Measurements from ENCODE around the gene AUTS2.

AUTS2 gene

DNA sequence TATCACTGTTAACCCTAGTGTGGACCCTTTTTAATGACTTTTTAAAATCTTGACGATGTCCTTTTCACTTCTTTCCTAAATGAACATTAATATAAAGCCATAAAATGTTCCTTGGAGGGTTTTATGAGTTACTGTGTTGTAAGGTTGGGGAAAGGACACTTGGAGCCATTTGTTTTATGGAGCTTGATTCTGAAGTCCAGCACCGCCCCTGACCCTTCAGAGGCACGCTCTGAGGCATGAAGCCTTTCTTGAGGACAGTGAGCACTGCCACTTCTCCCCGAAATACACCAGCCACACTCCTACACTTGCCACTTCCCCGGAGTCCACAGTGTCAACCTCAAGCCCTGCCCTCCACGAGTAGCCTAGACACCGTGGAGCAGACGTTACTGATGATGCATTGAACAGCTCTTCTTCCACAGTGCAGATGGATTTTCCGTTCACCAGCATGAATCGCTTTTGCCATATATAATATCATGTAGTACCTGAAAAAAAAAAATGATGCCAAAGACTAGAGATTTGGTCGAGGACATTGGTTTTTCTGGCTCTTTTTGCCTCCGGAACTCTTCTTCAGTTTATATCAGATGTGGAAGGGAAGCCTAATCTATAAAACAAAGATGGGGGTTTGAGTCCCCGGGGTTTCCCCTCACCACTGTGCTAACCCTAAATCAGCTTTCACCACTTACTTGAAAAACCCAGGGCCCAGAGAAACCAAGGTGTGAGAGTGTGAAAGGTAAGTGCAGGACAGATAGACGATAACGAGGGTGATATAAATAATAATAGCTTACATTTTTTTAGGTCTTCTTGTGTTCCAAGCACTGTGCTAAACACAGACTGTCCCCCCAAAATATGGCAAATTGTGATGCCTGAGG is 881.1 kb downstream of the AUTS2 start:
- Mint-ChIP-seq H3K27ac (no peak overlapping the region), H3K36me3 (ENCODE audit: low read depth) (no peaks in the 10 kb centered on the region), H3K27me3 (no peaks in the 10 kb centered on the region), H3K4me1 (no peaks in the 10 kb centered on the region), H3K4me3 (no peak overlapping the region), H3K9me3 (peaks cover 1% of the 10 kb centered on the region)
- ATAC-seq = no peak
- DNase-seq = no peak

DNA sequence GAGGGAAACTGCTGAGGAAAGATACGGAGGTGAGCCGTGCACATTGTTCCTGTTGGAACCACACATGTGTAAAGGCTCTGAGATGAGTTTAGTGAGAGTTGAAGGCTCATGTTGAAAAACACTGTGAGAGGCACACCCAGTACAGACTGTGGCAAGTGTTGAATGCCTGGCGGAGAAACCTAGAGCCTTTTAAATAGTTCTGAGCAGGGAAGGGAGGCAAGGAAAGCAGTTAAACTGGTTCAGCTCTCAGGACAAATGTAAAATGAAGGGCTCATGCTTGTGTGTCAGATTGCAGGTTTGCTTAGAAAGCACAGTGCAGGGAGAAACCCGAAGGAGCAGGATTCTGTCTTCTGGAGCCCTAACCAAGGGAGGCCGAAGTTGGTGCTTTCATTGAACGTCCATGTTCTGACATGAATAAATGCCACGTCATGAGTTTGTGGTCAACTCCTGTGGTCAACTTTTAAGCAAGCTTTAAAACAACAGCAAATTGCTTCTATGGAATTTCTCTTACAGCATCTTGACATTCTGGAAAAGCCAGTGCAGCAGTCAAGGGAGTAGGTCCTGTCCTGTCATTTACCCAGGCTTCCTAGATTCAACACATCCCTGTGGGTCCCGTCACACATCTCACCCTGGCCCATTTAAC is 882.8 kb downstream of the AUTS2 start:
- DNase-seq (no peak), ATAC-seq (no peak)
- H3K4me3 Mint-ChIP-seq = no peak overlapping the region
- peaks cover 5% of the 10 kb centered on the region for H3K9me3 Mint-ChIP-seq
- H3K27me3 Mint-ChIP-seq = no peaks in the 10 kb centered on the region
- no peaks in the 10 kb centered on the region for H3K4me1 Mint-ChIP-seq
- H3K36me3 Mint-ChIP-seq (ENCODE audit: low read depth) = no peaks in the 10 kb centered on the region
- no peak overlapping the region for H3K27ac Mint-ChIP-seq

DNA sequence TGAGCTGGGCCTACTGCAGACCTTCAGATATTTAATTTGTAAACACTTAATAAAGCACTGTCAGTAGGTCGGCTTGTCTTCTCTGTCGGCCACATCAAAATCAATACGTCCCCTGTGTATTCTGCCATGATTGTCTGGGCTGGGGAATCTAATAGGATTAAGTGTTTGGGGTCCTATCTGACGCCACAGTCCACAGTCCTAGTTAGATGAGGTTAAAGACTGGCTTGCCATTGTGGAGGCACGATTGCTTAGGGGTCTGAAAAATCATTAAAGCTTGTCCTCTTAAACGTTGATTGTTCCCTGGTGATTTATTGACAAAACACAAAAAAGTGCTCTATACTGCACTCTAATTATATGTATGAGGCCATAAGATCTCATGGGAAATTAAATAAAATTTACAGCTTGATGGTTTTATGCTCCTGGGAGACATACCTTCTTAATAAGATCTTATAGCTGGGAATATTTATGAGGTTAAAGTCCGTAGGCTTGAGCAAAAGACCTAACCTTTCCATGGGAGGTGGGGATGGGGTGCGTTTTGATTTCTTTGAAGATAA is 883.4 kb downstream of the AUTS2 start:
- no peak for DNase-seq
- no peaks in the 10 kb centered on the region for H3K27me3 Mint-ChIP-seq
- no peaks in the 10 kb centered on the region for H3K4me1 Mint-ChIP-seq
- H3K36me3 Mint-ChIP-seq (ENCODE audit: low read depth) = no peaks in the 10 kb centered on the region
- H3K9me3 Mint-ChIP-seq = peaks cover 5% of the 10 kb centered on the region
- no peak overlapping the region for H3K4me3 Mint-ChIP-seq
- ATAC-seq = no peak
- H3K27ac Mint-ChIP-seq = no peak overlapping the region

DNA sequence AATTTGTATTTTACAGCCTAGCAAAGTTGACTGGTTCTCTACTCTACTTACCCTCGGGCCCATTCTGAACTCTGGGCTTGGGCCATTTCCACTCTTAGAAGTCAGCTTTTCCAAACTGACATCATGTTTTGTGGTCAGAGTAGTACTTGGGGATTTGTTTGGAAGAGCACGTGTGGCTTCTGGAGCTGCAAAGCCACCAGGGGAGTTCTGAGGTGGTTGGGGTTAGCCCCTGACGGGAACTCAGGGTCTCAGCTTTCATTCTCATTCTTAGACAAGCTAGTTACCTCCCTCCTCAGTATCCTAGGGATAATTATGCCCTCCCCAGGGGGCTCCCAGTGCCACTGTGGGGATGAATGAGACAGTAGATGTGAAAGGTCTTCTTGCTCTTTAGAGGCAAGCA is 886.0 kb downstream of the AUTS2 start:
- Mint-ChIP-seq H3K4me3 (no peak overlapping the region), H3K9me3 (peaks cover 5% of the 10 kb centered on the region), H3K27me3 (no peaks in the 10 kb centered on the region), H3K4me1 (no peaks in the 10 kb centered on the region), H3K36me3 (ENCODE audit: low read depth) (no peaks in the 10 kb centered on the region), H3K27ac (no peak overlapping the region)
- ATAC-seq (no peak), DNase-seq (no peak)

- no peaks in the 10 kb centered on the region for H3K36me3 Mint-ChIP-seq (ENCODE audit: low read depth)
- no peak overlapping the region for H3K27ac Mint-ChIP-seq
- no peak overlapping the region for H3K4me3 Mint-ChIP-seq
- H3K9me3 Mint-ChIP-seq = peaks cover 5% of the 10 kb centered on the region
- H3K27me3 Mint-ChIP-seq = no peaks in the 10 kb centered on the region
- DNase-seq (no peak), ATAC-seq (no peak)
- H3K4me1 Mint-ChIP-seq = no peaks in the 10 kb centered on the region
Observed at GRCh38 chr7:70486977-70487376, 888.7 kb downstream of the AUTS2 start.

DNA sequence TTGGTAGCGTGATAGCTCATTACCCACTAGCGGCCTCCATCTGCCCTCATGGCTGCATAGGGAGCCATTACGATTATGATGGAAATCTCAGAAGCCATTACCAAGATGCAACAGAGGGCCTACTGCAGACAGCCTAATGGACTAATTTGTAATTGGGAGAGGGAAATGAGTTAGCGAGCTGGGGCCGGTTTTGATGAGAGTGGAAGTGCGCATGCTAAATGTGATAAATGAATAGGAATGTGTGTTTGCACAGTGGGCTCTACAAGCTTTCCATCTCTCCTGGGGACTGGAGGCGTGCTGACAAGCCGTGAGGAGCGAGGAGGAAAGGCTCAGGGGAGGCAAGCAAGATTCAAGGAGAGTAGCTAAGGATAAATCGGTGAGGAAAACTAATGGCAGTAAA is 889.2 kb downstream of the AUTS2 start:
- H3K36me3 Mint-ChIP-seq (ENCODE audit: low read depth) = no peaks in the 10 kb centered on the region
- H3K27me3 Mint-ChIP-seq = no peaks in the 10 kb centered on the region
- DNase-seq = no peak
- H3K27ac Mint-ChIP-seq = no peak overlapping the region
- ATAC-seq = no peak
- no peak overlapping the region for H3K4me3 Mint-ChIP-seq
- no peaks in the 10 kb centered on the region for H3K4me1 Mint-ChIP-seq
- peaks cover 5% of the 10 kb centered on the region for H3K9me3 Mint-ChIP-seq

GRCh38 chr7:70487886-70488285 is 889.6 kb downstream of the AUTS2 start:
- H3K4me3 Mint-ChIP-seq = no peak overlapping the region
- no peaks in the 10 kb centered on the region for H3K4me1 Mint-ChIP-seq
- H3K27ac Mint-ChIP-seq = no peak overlapping the region
- ATAC-seq (no peak), DNase-seq (no peak)
- peaks cover 5% of the 10 kb centered on the region for H3K9me3 Mint-ChIP-seq
- no peaks in the 10 kb centered on the region for H3K36me3 Mint-ChIP-seq (ENCODE audit: low read depth)
- H3K27me3 Mint-ChIP-seq = no peaks in the 10 kb centered on the region

DNA sequence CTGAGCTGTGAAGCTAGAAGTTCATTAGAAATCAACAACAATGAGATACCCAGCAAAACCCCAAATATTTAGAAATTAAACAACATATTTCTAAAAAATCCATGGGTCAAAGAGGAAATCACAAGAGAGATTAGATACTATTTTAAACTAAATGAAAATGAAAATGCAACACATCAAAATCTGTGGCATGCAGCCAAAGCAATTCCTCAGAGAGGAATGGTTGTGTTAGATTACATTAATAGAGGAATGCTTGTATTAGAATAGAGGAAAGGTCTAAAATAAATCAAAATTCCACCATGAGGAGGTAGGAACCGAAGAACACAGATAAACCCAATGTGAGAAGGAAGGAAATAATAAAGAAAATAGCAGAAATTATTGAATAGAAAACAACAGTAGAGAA is 891.5 kb downstream of the AUTS2 start:
- H3K4me1 Mint-ChIP-seq = no peaks in the 10 kb centered on the region
- peaks cover under 1% of the 10 kb centered on the region for H3K9me3 Mint-ChIP-seq
- no peaks in the 10 kb centered on the region for H3K27me3 Mint-ChIP-seq
- H3K36me3 Mint-ChIP-seq (ENCODE audit: low read depth) = no peaks in the 10 kb centered on the region
- no peak for ATAC-seq
- no peak for DNase-seq
- no peak overlapping the region for H3K27ac Mint-ChIP-seq
- no peak overlapping the region for H3K4me3 Mint-ChIP-seq

DNA sequence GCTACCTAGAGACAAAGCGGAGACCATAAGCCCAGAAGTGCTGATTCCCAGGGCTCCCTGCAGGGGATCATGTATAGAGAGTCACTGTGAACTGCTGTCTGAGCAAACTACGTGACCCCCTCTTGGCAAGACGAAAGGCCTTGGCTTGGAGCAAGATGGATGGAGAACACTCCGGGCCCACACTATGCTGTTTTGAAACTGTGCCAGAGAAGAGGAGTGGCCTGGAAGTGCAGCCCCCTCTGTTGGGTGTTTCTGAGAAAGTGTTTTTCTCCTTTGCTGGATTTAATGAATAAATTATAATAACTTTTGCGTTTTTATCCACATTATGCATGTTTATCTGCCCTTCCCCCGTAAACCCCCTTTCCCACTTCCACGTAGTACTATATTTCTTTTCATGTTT is 894.4 kb downstream of the AUTS2 start:
- ATAC-seq (no peak), DNase-seq (no peak)
- Mint-ChIP-seq H3K4me1 (no peaks in the 10 kb centered on the region), H3K27ac (no peak overlapping the region), H3K4me3 (no peak overlapping the region), H3K27me3 (no peaks in the 10 kb centered on the region), H3K36me3 (ENCODE audit: low read depth) (no peaks in the 10 kb centered on the region), H3K9me3 (no peaks in the 10 kb centered on the region)

DNA sequence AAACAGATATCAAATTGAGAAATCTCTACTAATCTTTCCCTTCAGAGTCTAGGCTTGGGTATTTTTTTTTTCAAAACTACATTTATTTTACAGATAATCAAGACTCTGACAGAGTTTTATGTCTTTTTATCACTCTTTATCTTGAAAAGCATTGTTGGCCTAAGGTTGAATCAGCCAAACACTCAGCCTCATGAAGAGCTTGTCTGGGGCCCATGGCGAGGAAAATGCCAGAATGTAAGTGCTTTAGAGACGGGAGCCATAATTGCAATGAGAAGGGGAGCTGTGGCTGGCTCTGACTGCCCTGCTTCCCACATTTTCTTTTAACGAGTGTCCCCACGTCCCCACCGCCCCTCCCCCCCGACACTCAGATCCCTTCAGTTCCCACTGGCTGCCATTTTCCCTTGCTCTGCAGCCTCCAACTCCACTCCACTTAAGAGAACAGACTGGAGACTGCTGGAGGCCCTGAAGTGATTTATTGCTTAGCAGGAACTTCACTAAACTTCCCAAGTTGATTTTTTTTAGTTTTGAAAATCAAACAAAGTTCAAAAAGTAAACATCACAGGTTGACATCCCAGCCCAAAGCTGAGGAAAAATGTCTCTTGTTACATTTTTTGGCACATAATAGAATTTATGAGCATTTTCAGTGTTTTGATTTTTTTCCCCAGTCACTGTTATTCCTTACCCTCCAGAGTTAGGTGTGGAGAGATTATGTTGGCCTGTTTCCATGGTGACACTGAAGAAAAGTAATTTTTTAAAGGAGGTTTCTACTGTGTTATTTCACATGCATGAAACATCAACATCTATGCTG is 896.2 kb downstream of the AUTS2 start:
- no peak overlapping the region for H3K4me3 Mint-ChIP-seq
- no peak for ATAC-seq

DNA sequence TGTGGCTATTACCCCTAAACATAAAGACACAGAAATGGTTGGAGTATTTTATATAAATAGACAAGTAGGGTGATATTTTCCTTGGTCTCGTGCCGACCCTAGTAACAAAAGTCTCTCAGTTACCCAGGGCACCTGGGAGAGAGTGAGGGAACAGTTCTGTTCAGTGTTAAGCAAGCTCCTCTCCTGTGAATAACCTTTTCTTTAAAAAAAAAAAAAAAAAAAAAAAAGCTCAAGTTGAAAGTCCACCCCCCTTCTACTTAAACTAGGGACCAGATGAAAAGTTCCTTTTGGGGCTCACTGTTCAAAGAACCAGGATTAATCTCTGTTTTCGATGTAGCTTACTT is 896.7 kb downstream of the AUTS2 start:
- no peak overlapping the region for H3K27ac Mint-ChIP-seq
- H3K9me3 Mint-ChIP-seq = no peaks in the 10 kb centered on the region
- H3K36me3 Mint-ChIP-seq (ENCODE audit: low read depth) = no peaks in the 10 kb centered on the region
- H3K27me3 Mint-ChIP-seq = no peaks in the 10 kb centered on the region
- no peak for DNase-seq
- no peak for ATAC-seq
- no peak overlapping the region for H3K4me3 Mint-ChIP-seq
- H3K4me1 Mint-ChIP-seq = no peaks in the 10 kb centered on the region

More for the DNA sequence above, 896.2 kb downstream of the AUTS2 start:
- no peak for DNase-seq
- no peak overlapping the region for H3K27ac Mint-ChIP-seq
- no peaks in the 10 kb centered on the region for H3K4me1 Mint-ChIP-seq
- no peaks in the 10 kb centered on the region for H3K36me3 Mint-ChIP-seq (ENCODE audit: low read depth)
- no peaks in the 10 kb centered on the region for H3K27me3 Mint-ChIP-seq
- no peaks in the 10 kb centered on the region for H3K9me3 Mint-ChIP-seq

DNA sequence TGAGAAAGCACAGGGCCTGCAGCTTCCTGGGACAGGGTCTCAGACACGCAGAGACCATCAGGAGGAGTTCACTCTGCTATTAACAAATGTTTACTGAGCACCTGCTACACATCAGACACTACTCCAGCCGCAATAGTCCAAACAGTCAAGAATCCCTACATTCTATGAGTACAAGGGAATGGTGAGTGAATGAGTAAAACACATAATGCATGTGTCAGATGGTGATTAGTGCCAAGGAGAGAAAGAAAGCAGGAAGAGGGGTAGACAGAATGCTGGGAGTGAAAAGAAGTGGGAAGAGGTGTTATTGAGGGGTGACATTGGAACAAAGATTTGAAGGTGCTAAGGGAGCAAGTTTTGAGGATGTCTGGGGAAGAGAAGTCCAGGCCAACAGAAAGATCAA is 899.5 kb downstream of the AUTS2 start:
- Mint-ChIP-seq H3K27me3 (no peaks in the 10 kb centered on the region), H3K4me1 (no peaks in the 10 kb centered on the region), H3K27ac (no peak overlapping the region), H3K36me3 (ENCODE audit: low read depth) (no peaks in the 10 kb centered on the region), H3K4me3 (no peak overlapping the region), H3K9me3 (no peaks in the 10 kb centered on the region)
- DNase-seq (no peak), ATAC-seq (no peak)

DNA sequence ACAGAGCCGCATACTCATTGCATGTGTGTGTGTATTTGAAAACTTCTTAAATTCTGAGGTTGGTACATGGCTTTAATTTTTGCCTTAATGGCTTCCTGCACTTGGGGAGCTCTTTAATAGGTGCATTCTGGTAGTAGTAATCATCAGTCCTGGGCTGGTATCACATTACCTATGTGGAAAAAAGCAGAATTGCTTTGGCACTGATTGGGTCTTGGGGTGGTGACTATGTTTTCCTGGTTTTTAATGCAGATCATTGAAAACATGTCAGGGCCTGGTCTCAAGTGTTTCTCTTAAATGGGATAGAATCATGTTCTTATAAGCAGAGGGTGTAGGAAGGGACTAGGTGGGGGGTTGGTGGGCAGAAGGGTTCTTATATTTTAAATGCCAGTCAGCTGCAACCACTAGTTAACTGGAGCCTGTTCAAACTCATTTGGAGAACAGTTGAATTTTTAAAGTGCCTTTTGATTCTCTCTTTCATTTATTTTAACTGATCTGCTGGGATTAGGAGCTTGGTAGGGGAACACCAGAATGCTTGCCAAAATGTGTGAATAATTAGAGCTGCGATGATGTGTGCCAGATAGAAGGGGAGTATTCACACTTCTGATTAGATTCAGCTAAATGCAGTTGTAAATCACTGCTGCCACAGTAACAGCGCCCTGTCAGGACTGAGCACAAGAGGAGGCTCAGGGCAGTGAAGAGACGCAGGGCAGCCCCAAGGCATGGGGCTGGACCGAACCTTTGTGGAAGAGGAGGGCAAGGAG is 900.1 kb downstream of the AUTS2 start:
- no peak for ATAC-seq
- Mint-ChIP-seq H3K4me1 (no peaks in the 10 kb centered on the region), H3K27ac (no peak overlapping the region), H3K36me3 (ENCODE audit: low read depth) (no peaks in the 10 kb centered on the region), H3K27me3 (no peaks in the 10 kb centered on the region), H3K4me3 (no peak overlapping the region), H3K9me3 (no peaks in the 10 kb centered on the region)
- DNase-seq = no peak

DNA sequence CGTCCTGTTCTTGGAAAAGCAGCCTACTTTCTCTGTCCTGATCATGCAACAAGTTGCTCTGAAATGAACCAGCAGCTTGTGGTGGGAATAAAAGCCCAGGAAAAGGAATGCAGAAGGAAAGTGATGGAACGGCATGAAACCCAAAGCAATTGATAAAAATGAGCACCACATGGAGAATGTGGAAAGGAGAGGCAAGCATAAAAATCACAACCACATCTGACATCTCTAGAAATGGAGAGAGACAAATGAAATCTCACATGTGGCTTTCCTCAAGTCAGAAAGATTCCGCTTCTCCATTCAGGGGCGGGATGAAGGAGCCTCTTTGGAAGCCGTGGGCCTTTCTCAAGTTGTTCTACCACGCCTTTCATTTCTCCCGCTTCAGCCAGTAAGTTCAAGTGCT is 902.0 kb downstream of the AUTS2 start:
- ATAC-seq (no peak), DNase-seq (no peak)
- Mint-ChIP-seq H3K27ac (no peak overlapping the region), H3K4me1 (no peaks in the 10 kb centered on the region), H3K4me3 (no peak overlapping the region), H3K9me3 (no peaks in the 10 kb centered on the region), H3K36me3 (ENCODE audit: low read depth) (no peaks in the 10 kb centered on the region), H3K27me3 (no peaks in the 10 kb centered on the region)
